VCaP (cell line): ENCODE measurements around the gene CDH1.

Experiments
- H3K27ac ChIP-seq: fragments of 450-650 bp; 2 replicates; pipeline ENCODE4 v1.5.1; 2017
- CTCF ChIP-seq: fragments of 450-650 bp; conservative IDR thresholded peaks from 2 replicates; pipeline ENCODE4 v1.5.1; 2017; ENCODE audit warnings: mild to moderate bottlenecking, moderate library complexity

CDH1 gene

GRCh38 chr16:68857479-68857878 lies 120.4 kb downstream of the CDH1 start:
- no peak overlapping the region for H3K27ac ChIP-seq
- TF ChIP-seq CTCF, result no peak

- no peak for TF ChIP-seq CTCF
- H3K27ac ChIP-seq, result no peak overlapping the region
These were observed 122.7 kb downstream of the CDH1 start for GRCh38 chr16:68859828-68860227.

GRCh38 chr16:68860978-68861892 lies 124.1 kb downstream of the CDH1 start:
- TF ChIP-seq CTCF, result no peak
- H3K27ac ChIP-seq, result peak overlapping the region; percentile 40; the same call in 1 of the 2 replicates

GRCh38 chr16:68866933-68867332 lies 129.8 kb downstream of the CDH1 start:
- H3K27ac ChIP-seq, result no peak overlapping the region
- no peak for TF ChIP-seq CTCF

GRCh38 chr16:68869492-68870088 lies 132.5 kb downstream of the CDH1 start:
- no peak overlapping the region for H3K27ac ChIP-seq
- no peak for TF ChIP-seq CTCF

GRCh38 chr16:68873635-68874471 lies 136.8 kb downstream of the CDH1 start:
- TF ChIP-seq CTCF, result no peak
- no peak overlapping the region for H3K27ac ChIP-seq

- no peak for TF ChIP-seq CTCF
- no peak overlapping the region for H3K27ac ChIP-seq
These were observed 138.8 kb downstream of the CDH1 start for GRCh38 chr16:68875871-68876270.
